ENCODE results near the gene SPATA22.
A peak's percentile ranks its signal among the peaks of the same experiment; 100 is the strongest.

SPATA22 gene

GRCh38 chr17:3512505-3513171, 41.0 kb upstream of the SPATA22 start:
- Histone ChIP-seq H3K27ac (peak overlapping the region; percentile 80), H3K4me2 (ENCODE audit: low read length) (peak overlapping the region; percentile 56), H3K9ac (no peak overlapping the region), H3K4me3 (ENCODE audit: low read depth, low read length) (peak overlapping the region; percentile 24), H2AFZ (peak overlapping the region; percentile 60), H3K36me3 (ENCODE audit: control insufficient read depth, insufficient read depth, low read length) (no peaks in the 10 kb centered on the region), H3K9me3 (ENCODE audit: control insufficient read depth, low read length) (no peaks in the 10 kb centered on the region), H3K79me2 (no peaks in the 10 kb centered on the region), H3K4me1 (peaks cover 9% of the 10 kb centered on the region), H3K27me3 (ENCODE audit: control insufficient read depth, insufficient read depth, low read length) (no peaks in the 10 kb centered on the region)
- TF ChIP-seq CTCF (IDR thresholded peaks at IDR 0.05), result no peak

GRCh38 chr17:3511852-3512504, 40.4 kb upstream of the SPATA22 start:
- TF ChIP-seq CTCF (IDR thresholded peaks at IDR 0.05), result no peak
- peak overlapping the region; percentile 80 for H3K27ac ChIP-seq
- peak overlapping the region; percentile 24 for H3K4me3 ChIP-seq (ENCODE audit: low read depth, low read length)
- no peaks in the 10 kb centered on the region for H3K9me3 ChIP-seq (ENCODE audit: control insufficient read depth, low read length)
- H3K79me2 ChIP-seq, result no peaks in the 10 kb centered on the region
- H3K4me2 ChIP-seq (ENCODE audit: low read length), result peak overlapping the region; percentile 56
- H3K9ac ChIP-seq, result no peak overlapping the region
- H3K36me3 ChIP-seq (ENCODE audit: control insufficient read depth, insufficient read depth, low read length), result no peaks in the 10 kb centered on the region
- H3K27me3 ChIP-seq (ENCODE audit: control insufficient read depth, insufficient read depth, low read length), result no peaks in the 10 kb centered on the region
- H2AFZ ChIP-seq, result peak overlapping the region; percentile 60
- peaks cover 9% of the 10 kb centered on the region for H3K4me1 ChIP-seq

GRCh38 chr17:3510090-3510489, 38.5 kb upstream of the SPATA22 start:
- H3K4me3 ChIP-seq (ENCODE audit: low read depth, low read length), result no peak overlapping the region
- H3K36me3 ChIP-seq (ENCODE audit: control insufficient read depth, insufficient read depth, low read length), result no peaks in the 10 kb centered on the region
- H3K79me2 ChIP-seq, result no peaks in the 10 kb centered on the region
- TF ChIP-seq CTCF (IDR thresholded peaks at IDR 0.05), result no peak
- H2AFZ ChIP-seq, result no peak overlapping the region
- H3K27me3 ChIP-seq (ENCODE audit: control insufficient read depth, insufficient read depth, low read length), result no peaks in the 10 kb centered on the region
- no peaks in the 10 kb centered on the region for H3K9me3 ChIP-seq (ENCODE audit: control insufficient read depth, low read length)
- no peak overlapping the region for H3K9ac ChIP-seq
- H3K4me1 ChIP-seq, result peaks cover 9% of the 10 kb centered on the region
- no peak overlapping the region for H3K4me2 ChIP-seq (ENCODE audit: low read length)
- H3K27ac ChIP-seq, result no peak overlapping the region

- no peak overlapping the region for H2AFZ ChIP-seq
- peaks cover 9% of the 10 kb centered on the region for H3K4me1 ChIP-seq
- no peaks in the 10 kb centered on the region for H3K79me2 ChIP-seq
- H3K36me3 ChIP-seq (ENCODE audit: control insufficient read depth, insufficient read depth, low read length), result no peaks in the 10 kb centered on the region
- H3K27me3 ChIP-seq (ENCODE audit: control insufficient read depth, insufficient read depth, low read length), result no peaks in the 10 kb centered on the region
- H3K27ac ChIP-seq, result no peak overlapping the region
- TF ChIP-seq CTCF (IDR thresholded peaks at IDR 0.05), result no peak
- no peak overlapping the region for H3K9ac ChIP-seq
- H3K9me3 ChIP-seq (ENCODE audit: control insufficient read depth, low read length), result no peaks in the 10 kb centered on the region
- no peak overlapping the region for H3K4me3 ChIP-seq (ENCODE audit: low read depth, low read length)
- no peak overlapping the region for H3K4me2 ChIP-seq (ENCODE audit: low read length)
These were observed 36.2 kb upstream of the SPATA22 start for GRCh38 chr17:3507869-3508268.

- Histone ChIP-seq H3K27ac (no peak overlapping the region), H3K4me3 (ENCODE audit: low read depth, low read length) (no peak overlapping the region), H3K9ac (no peak overlapping the region), H2AFZ (no peak overlapping the region), H3K79me2 (no peaks in the 10 kb centered on the region), H3K9me3 (ENCODE audit: control insufficient read depth, low read length) (no peaks in the 10 kb centered on the region), H3K36me3 (ENCODE audit: control insufficient read depth, insufficient read depth, low read length) (no peaks in the 10 kb centered on the region), H3K27me3 (ENCODE audit: control insufficient read depth, insufficient read depth, low read length) (no peaks in the 10 kb centered on the region), H3K4me2 (ENCODE audit: low read length) (no peak overlapping the region), H3K4me1 (peaks cover 4% of the 10 kb centered on the region)
- no peak for TF ChIP-seq CTCF (IDR thresholded peaks at IDR 0.05)
These were observed 35.5 kb upstream of the SPATA22 start for GRCh38 chr17:3507071-3507470.
